Kidney epithelial cell (primary cell): ENCODE measurements around the gene SCAMP4. TPM values are rescaled to one million over a fixed set of nuclear protein-coding genes. Genes with fewer than 3 reads are reported as not detected.

Source experiments
- DNase-seq: peaks from one replicate; pipeline ENCODE4 v3.0.0-alpha.2; 2010; ENCODE audit warnings: low read depth
- H3K27me3 ChIP-seq: 2 replicates; pipeline ENCODE4 v1.6.0; 2011; ENCODE audit warnings: low read length; ENCODE audit not compliant: control insufficient read depth, insufficient read depth
- H3K36me3 ChIP-seq: 2 replicates; pipeline ENCODE4 v1.5.1; 2011; ENCODE audit warnings: low read length; ENCODE audit not compliant: control insufficient read depth, insufficient read depth
- H3K4me3 ChIP-seq: 2 replicates; pipeline ENCODE4 v1.5.1; 2011; ENCODE audit warnings: low read depth, mild to moderate bottlenecking, control low read depth, low read length
- CTCF ChIP-seq: IDR thresholded peaks from 2 replicates; pipeline ENCODE4 v1.5.1; 2011; ENCODE audit warnings: mild to moderate bottlenecking, moderate library complexity, low read length, control low read depth, inconsistent platforms; ENCODE audit not compliant: insufficient read depth, poor library complexity, severe bottlenecking
- total RNA-seq: library from RNA; depleted of rRNA; stranded (reverse); fragments of >200 nt; gene quantifications from 2 replicates; pipeline ENCODE4 v1.2.3, GENCODE V29; 2015

SCAMP4 gene
- total RNA-seq, 1 donor from 2014 or later, result 178 TPM

GRCh38 chr19:1935484-1936208 lies 30.4 kb downstream of the SCAMP4 start:
- Histone ChIP-seq H3K4me3 (no peak overlapping the region), H3K36me3 (no peaks in the 10 kb centered on the region), H3K27me3 (no peaks in the 10 kb centered on the region)
- TF ChIP-seq CTCF, result no peak
- DNase-seq, result no peak

GRCh38 chr19:1936430-1936829 lies 31.2 kb downstream of the SCAMP4 start:
- Histone ChIP-seq H3K27me3 (no peaks in the 10 kb centered on the region), H3K36me3 (no peaks in the 10 kb centered on the region), H3K4me3 (no peak overlapping the region)
- TF ChIP-seq CTCF, result no peak
- no peak for DNase-seq

- H3K36me3 ChIP-seq, result no peaks in the 10 kb centered on the region
- H3K27me3 ChIP-seq, result no peaks in the 10 kb centered on the region
- H3K4me3 ChIP-seq, result no peak overlapping the region
- TF ChIP-seq CTCF, result no peak
- DNase-seq, result no peak
Observed at GRCh38 chr19:1936916-1937610, 31.9 kb downstream of the SCAMP4 start.

- no peak overlapping the region for H3K4me3 ChIP-seq
- no peak for TF ChIP-seq CTCF
- no peaks in the 10 kb centered on the region for H3K36me3 ChIP-seq
- H3K27me3 ChIP-seq, result no peaks in the 10 kb centered on the region
- no peak for DNase-seq
Observed at GRCh38 chr19:1938071-1938470, 32.9 kb downstream of the SCAMP4 start.

GRCh38 chr19:1941146-1942077 lies 36.2 kb downstream of the SCAMP4 start, which contains the start of gene CSNK1G2:
TSS of gene CSNK1G2 (plus strand) at chr19:1941172. CDS start at chr19:1969773, 28,601 bp downstream.
- Histone ChIP-seq H3K36me3 (no peaks in the 10 kb centered on the region), H3K4me3 (peak within 1 kb of the TSS; percentile 99), H3K27me3 (no peaks in the 10 kb centered on the region)
- DNase-seq, result no peak
- TF ChIP-seq CTCF, result no peak
